Measurements from ENCODE around the gene JUNB.
A peak's percentile ranks its signal among the peaks of the same experiment; 100 is the strongest.

Gene JUNB

GRCh38 chr19:12838182-12838885, 47.0 kb downstream of the JUNB start, which contains the start of gene MAST1:
Gene MAST1, plus strand, starts transcription at chr19:12838515. Its CDS starts 58 bp downstream, at chr19:12838573.
- in situ Hi-C loops (cut with HindIII; ENCODE audit: low sequenced_read_pairs) = no loop called here
- DNase-seq (ENCODE audit: low read depth, low spot score) = no peak
- TF ChIP-seq CTCF (IDR thresholded peaks at IDR 0.05; ENCODE audit: low read depth, low read length) = peak; percentile 35
- peak within 1 kb of the TSS; percentile 12 for H3K4me3 ChIP-seq (ENCODE audit: low read depth, low read length)

GRCh38 chr19:12838886-12839756, 47.8 kb downstream of the JUNB start:
- in situ Hi-C loops (cut with HindIII; ENCODE audit: low sequenced_read_pairs) = no loop called here
- no peak for TF ChIP-seq CTCF (IDR thresholded peaks at IDR 0.05; ENCODE audit: low read depth, low read length)
- no peak for DNase-seq (ENCODE audit: low read depth, low spot score)
- H3K4me3 ChIP-seq (ENCODE audit: low read depth, low read length) = no peak overlapping the region

- DNase-seq (ENCODE audit: low read depth, low spot score) = peak; percentile 39
- in situ Hi-C loops (cut with HindIII; ENCODE audit: low sequenced_read_pairs) = no loop called here
- peak overlapping the region; percentile 15 for H3K4me3 ChIP-seq (ENCODE audit: low read depth, low read length)
- TF ChIP-seq CTCF (IDR thresholded peaks at IDR 0.05; ENCODE audit: low read depth, low read length) = no peak
Observed at GRCh38 chr19:12840091-12841079, 49.1 kb downstream of the JUNB start.

- peak overlapping the region; percentile 15 for H3K4me3 ChIP-seq (ENCODE audit: low read depth, low read length)
- TF ChIP-seq CTCF (IDR thresholded peaks at IDR 0.05; ENCODE audit: low read depth, low read length) = no peak
- no peak for DNase-seq (ENCODE audit: low read depth, low spot score)
- in situ Hi-C loops (cut with HindIII; ENCODE audit: low sequenced_read_pairs) = no loop called here
Observed at GRCh38 chr19:12841094-12841493, 49.8 kb downstream of the JUNB start.

GRCh38 chr19:12842511-12842910, 51.2 kb downstream of the JUNB start:
- no peak for TF ChIP-seq CTCF (IDR thresholded peaks at IDR 0.05; ENCODE audit: low read depth, low read length)
- in situ Hi-C loops (cut with HindIII; ENCODE audit: low sequenced_read_pairs) = no loop called here
- DNase-seq (ENCODE audit: low read depth, low spot score) = no peak
- H3K4me3 ChIP-seq (ENCODE audit: low read depth, low read length) = no peak overlapping the region
